Tibial nerve (tissue), 4 donors: Measurements from ENCODE around the gene PPT2. TPM values are rescaled to one million over a fixed set of nuclear protein-coding genes. Genes with fewer than 3 reads are reported as not detected.

Source experiments
- DNase-seq, 2 donors: peaks; one replicate each; pipeline ENCODE4 v3.0.0-alpha.2; 2019; ENCODE audit warnings: low spot score in 2 of 2
- H3K27ac ChIP-seq, 4 donors: fragments of 200-600 bp; sonication (generic) in 3 of 4; one replicate each; pipeline ENCODE4 v1.5.1; 2017 to 2019; ENCODE audit warnings: mild to moderate bottlenecking in 1 of 4
- H3K27me3 ChIP-seq, 2 donors: fragments of 200-600 bp; sonication (generic) in 1 of 2; one replicate each; pipeline versions ENCODE4 v1.5.1 to v1.6.0; 2017 to 2019
- H3K36me3 ChIP-seq, 3 donors: fragments of 200-600 bp; sonication (generic); one replicate each; pipeline ENCODE4 v1.5.1; 2018 to 2019
- H3K4me1 ChIP-seq, 4 donors: fragments of 200-600 bp; sonication (generic) in 3 of 4; one replicate each; pipeline ENCODE4 v1.5.1; 2017 to 2019
- H3K4me3 ChIP-seq, 4 donors: fragments of 200-600 bp; sonication (generic) in 3 of 4; one replicate each; pipeline ENCODE4 v1.5.1; 2017 to 2019; ENCODE audit warnings: mild to moderate bottlenecking in 1 of 4, moderate library complexity in 1 of 4
- H3K9me3 ChIP-seq, 4 donors: fragments of 200-600 bp; sonication (generic) in 3 of 4; one replicate each; pipeline ENCODE4 v1.5.1; 2017 to 2019
- CTCF ChIP-seq, 5 experiments: fragments of 200-600 bp in 3 of 5; fragments of 450-650 bp in 2 of 5; sonication (generic) in 3 of 5; IDR thresholded peaks; one replicate each; pipeline ENCODE4 v1.5.1; 2016 to 2019; ENCODE audit warnings: antibody characterized with exemption in 5 of 5, mild to moderate bottlenecking in 3 of 5, moderate library complexity in 2 of 5
- EP300 ChIP-seq, 2 donors: sonication (generic); formaldehyde crosslinking; IDR thresholded peaks; one replicate each; pipeline ENCODE4 v1.6.1; 2017; ENCODE audit warnings: antibody characterized with exemption in 2 of 2, mild to moderate bottlenecking in 1 of 2
- POLR2A ChIP-seq, 2 donors: fragments of 450-650 bp; IDR thresholded peaks; one replicate each; pipeline ENCODE4 v1.6.1; 2017; ENCODE audit warnings: antibody characterized with exemption in 2 of 2, mild to moderate bottlenecking in 2 of 2, moderate library complexity in 2 of 2
- WGBS, 2 donors: methylation state at CpG; one replicate each; pipeline ENCODE4 v1.1.5; 2018; 5-methylcytosine and 5-hydroxymethylcytosine counted together
- total RNA-seq, 4 donors: library from RNA; depleted of rRNA; stranded (reverse); fragments of >200 nt; gene quantifications; one replicate each; pipeline ENCODE4 v1.1.0, GENCODE V29; 2016

PPT2 gene
- total RNA-seq, 4 donors from 2014 or later: 33.0 to 75.2 (median 40.1) TPM

DNA sequence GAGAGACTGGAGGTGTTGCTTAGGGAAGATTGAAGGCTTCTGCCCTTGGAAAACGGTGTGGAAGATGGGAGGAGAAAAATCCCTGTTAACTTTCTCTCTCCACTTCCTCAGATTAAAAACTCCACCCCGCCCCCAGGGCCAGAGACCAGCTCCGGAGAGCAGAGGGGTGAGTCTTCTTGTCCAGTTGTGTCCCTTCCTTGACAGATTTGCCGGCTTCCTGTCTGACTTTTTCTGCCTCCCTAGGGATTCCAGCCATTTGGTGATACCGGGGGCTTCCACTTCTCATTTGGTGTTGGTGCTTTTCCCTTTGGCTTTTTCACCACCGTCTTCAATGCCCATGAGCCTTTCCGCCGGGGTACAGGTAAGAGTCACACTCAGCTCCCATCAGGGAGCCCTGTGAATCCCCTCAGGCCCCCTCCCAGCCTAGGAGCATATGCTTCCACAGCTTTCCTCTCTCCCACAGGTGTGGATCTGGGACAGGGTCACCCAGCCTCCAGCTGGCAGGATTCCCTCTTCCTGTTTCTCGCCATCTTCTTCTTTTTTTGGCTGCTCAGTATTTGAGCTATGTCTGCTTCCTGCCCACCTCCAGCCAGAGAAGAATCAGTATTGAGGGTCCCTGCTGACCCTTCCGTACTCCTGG lies 25.9 kb downstream of the PPT2 start:
- WGBS, 2 donors: 55 to 67% methylated on average over 10 of the region's 10 CpGs
- Histone ChIP-seq H3K27ac (peak overlapping the region in 2 of 4 donors; percentile 98 to 100), H3K4me3 (peak overlapping the region in 1 of 4 donors; percentile 88), H3K9me3 (no peaks in the 10 kb centered on the region), H3K27me3 (no peaks in the 10 kb centered on the region), H3K36me3 (peaks cover 0 to 48% (median 16%) of the 10 kb centered on the region in 3 donors), H3K4me1 (peaks cover 0 to 72% (median 26%) of the 10 kb centered on the region in 4 donors)
- TF ChIP-seq POLR2A (IDR thresholded peaks at IDR 0.05) (no peak), EP300 (IDR thresholded peaks at IDR 0.05) (no peak), CTCF (IDR thresholded peaks at IDR 0.05) (no peak)
- DNase-seq: no peak

DNA sequence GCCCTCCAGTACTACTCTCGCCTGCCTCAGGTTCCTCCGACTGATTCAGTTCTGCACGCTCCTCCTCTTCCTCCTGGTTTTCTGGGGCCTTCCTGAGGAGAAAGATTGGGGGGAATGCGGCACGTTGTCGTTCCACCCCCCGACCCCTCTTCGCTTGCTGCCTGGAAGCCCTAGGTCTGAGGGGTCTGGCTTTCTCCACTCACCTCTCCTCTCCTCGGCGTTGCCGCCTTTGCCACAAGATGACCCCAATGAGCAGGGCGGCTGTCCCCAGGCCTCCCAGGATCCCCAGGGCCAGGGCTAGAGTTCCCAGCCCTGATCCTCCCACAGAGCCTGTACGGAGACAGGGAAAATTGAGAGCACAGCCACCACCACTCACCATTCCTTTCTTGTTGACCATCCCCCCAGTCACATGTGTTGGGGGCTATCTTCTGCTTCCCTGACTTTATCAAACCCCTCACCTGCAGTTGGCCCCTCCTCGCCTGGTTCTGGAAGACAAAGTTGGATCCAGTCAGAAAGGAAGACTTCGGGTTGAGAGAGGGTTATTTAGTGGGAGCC lies 27.3 kb downstream of the PPT2 start:
- Histone ChIP-seq H3K27me3 (no peaks in the 10 kb centered on the region), H3K9me3 (no peaks in the 10 kb centered on the region), H3K36me3 (peaks cover 0 to 48% (median 16%) of the 10 kb centered on the region in 3 donors), H3K4me1 (peaks cover 0 to 75% (median 19%) of the 10 kb centered on the region in 4 donors), H3K27ac (peak overlapping the region in 2 of 4 donors; percentile 97 to 100), H3K4me3 (no peak overlapping the region)
- DNase-seq: no peak
- WGBS, 2 donors: 80% methylated on average over 15 of the region's 15 CpGs
- TF ChIP-seq POLR2A (IDR thresholded peaks at IDR 0.05) (no peak), CTCF (IDR thresholded peaks at IDR 0.05) (no peak), EP300 (IDR thresholded peaks at IDR 0.05) (no peak)

GRCh38 chr6:32181915-32182529 lies 28.1 kb downstream of the PPT2 start:
- Histone ChIP-seq H3K27ac (peak overlapping the region in 2 of 4 donors; percentile 97 to 100), H3K4me3 (no peak overlapping the region), H3K36me3 (peaks cover 0 to 56% (median 19%) of the 10 kb centered on the region in 3 donors), H3K4me1 (peaks cover 0 to 75% (median 17%) of the 10 kb centered on the region in 4 donors), H3K27me3 (no peaks in the 10 kb centered on the region), H3K9me3 (no peaks in the 10 kb centered on the region)
- no peak for DNase-seq
- WGBS, 2 donors: 72 to 85% methylated on average over 10 of the region's 10 CpGs
- no peak for TF ChIP-seq EP300 (IDR thresholded peaks at IDR 0.05)
- no peak for TF ChIP-seq CTCF (IDR thresholded peaks at IDR 0.05)
- TF ChIP-seq POLR2A (IDR thresholded peaks at IDR 0.05): no peak

DNA sequence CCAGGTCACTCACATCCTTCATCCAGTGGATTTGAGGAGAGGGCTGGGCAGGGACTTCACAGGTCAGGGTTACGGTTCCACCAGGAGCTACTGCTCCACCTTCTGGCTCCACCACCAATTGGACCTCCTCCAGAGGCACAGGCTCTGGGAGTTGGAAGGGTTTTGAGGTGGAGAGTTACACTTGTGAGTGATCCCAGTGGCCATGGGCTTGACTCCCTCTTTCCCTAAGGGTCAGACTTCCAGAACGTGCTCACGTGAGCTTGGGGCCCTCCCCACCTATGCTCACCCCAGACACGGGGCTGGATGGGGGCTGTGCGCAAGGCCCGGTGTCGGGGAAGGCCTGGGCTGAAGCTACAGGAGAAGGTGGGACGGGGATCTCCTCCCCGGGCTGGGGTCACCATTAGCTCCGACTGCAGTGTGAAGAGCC lies 28.6 kb downstream of the PPT2 start:
- no peak for TF ChIP-seq POLR2A (IDR thresholded peaks at IDR 0.05)
- TF ChIP-seq CTCF (IDR thresholded peaks at IDR 0.05): no peak
- no peak for TF ChIP-seq EP300 (IDR thresholded peaks at IDR 0.05)
- no peak for DNase-seq
- 65 to 74% methylated on average over 9 to 10 of the region's 10 CpGs for WGBS, 2 donors
- no peaks in the 10 kb centered on the region for H3K9me3 ChIP-seq
- H3K27ac ChIP-seq: peak overlapping the region in 3 of 4 donors; percentile 40 to 100 (median 97)
- H3K4me1 ChIP-seq: peaks cover 0 to 78% (median 22%) of the 10 kb centered on the region in 4 donors
- H3K27me3 ChIP-seq: no peaks in the 10 kb centered on the region
- H3K36me3 ChIP-seq: peaks cover 0 to 62% (median 22%) of the 10 kb centered on the region in 3 donors
- no peak overlapping the region for H3K4me3 ChIP-seq

- WGBS, 2 donors: 67 to 72% methylated on average over 3 of the region's 3 CpGs
- no peaks in the 10 kb centered on the region for H3K27me3 ChIP-seq
- H3K36me3 ChIP-seq: peaks cover 0 to 66% (median 22%) of the 10 kb centered on the region in 3 donors
- peak overlapping the region in 3 of 4 donors; percentile 40 to 100 (median 97) for H3K27ac ChIP-seq
- DNase-seq: no peak
- H3K4me3 ChIP-seq: no peak overlapping the region
- H3K4me1 ChIP-seq: peaks cover 0 to 82% (median 26%) of the 10 kb centered on the region in 4 donors
- H3K9me3 ChIP-seq: no peaks in the 10 kb centered on the region
- TF ChIP-seq EP300 (IDR thresholded peaks at IDR 0.05) (no peak), CTCF (IDR thresholded peaks at IDR 0.05) (no peak), POLR2A (IDR thresholded peaks at IDR 0.05) (no peak)
Measured at GRCh38 chr6:32183030-32183429, 29.1 kb downstream of the PPT2 start.
